ENCODE results near the gene SLC11A1.

DNA sequence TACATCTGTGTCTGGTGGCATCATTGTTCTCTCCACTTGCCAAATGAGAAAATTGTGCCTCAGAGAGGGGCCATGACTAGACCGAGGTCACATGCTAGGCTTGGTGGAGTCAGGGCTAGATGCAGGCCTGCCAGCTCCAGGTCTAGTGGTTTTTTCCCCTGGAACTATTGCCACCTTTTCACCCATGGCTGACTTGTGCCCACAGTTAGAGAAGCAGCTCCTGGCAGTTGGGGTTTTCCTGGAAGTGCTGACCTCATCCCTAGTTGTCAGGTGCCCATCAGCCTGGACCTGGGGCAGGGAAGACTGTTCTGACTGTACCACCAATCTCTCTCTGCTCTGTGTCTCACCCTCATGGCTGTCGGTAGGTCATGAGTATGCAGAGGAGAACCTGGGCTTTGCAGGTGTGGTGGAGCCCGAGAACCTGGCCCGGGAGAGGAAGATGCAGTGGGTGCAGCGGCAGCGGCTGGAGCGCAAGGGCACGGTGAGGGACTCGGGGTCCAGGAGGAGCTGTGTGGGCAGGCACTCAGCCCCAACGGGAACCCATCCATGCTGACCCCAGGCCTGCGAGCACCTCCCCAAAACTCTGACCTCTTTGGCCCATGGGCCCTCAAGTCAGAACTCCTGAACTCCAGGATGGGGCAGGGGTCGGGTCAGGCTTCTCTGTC lies 37.9 kb upstream of the SLC11A1 start:
- no peak for TF ChIP-seq POLR2A (IDR thresholded peaks at IDR 0.05)
- TF ChIP-seq, protein P1, sequence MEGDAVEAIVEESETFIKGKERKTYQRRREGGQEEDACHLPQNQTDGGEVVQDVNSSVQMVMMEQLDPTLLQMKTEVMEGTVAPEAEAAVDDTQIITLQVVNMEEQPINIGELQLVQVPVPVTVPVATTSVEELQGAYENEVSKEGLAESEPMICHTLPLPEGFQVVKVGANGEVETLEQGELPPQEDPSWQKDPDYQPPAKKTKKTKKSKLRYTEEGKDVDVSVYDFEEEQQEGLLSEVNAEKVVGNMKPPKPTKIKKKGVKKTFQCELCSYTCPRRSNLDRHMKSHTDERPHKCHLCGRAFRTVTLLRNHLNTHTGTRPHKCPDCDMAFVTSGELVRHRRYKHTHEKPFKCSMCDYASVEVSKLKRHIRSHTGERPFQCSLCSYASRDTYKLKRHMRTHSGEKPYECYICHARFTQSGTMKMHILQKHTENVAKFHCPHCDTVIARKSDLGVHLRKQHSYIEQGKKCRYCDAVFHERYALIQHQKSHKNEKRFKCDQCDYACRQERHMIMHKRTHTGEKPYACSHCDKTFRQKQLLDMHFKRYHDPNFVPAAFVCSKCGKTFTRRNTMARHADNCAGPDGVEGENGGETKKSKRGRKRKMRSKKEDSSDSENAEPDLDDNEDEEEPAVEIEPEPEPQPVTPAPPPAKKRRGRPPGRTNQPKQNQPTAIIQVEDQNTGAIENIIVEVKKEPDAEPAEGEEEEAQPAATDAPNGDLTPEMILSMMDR (IDR thresholded peaks at IDR 0.05): no peak

Measured in lower leg skin (tissue), 3 donors.